ENCODE results near the gene IL33.

DNA sequence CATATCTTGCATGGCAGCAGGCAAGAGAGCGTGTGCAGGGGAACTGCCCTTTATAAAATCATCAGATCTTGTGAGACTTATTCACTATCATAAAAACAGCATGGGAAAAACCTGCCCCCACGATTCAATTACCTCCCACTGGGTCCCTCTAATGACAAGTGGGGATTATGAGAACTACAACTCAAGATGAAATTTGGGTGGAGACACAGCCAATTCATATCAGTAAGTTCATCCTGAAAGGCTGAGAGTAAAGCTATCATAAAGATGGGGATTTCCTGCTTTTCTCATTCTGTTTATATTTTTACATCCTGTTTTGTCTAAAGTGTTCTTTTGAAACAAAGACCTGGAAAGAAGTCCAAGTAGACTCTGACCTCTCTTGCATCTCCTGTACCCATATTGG is 28.9 kb upstream of the IL33 start:
- TF ChIP-seq POLR2A (IDR thresholded peaks at IDR 0.05; ENCODE audit: low read depth) (no peak), EP300 (IDR thresholded peaks at IDR 0.05) (no peak)
- TF ChIP-seq, protein P1, sequence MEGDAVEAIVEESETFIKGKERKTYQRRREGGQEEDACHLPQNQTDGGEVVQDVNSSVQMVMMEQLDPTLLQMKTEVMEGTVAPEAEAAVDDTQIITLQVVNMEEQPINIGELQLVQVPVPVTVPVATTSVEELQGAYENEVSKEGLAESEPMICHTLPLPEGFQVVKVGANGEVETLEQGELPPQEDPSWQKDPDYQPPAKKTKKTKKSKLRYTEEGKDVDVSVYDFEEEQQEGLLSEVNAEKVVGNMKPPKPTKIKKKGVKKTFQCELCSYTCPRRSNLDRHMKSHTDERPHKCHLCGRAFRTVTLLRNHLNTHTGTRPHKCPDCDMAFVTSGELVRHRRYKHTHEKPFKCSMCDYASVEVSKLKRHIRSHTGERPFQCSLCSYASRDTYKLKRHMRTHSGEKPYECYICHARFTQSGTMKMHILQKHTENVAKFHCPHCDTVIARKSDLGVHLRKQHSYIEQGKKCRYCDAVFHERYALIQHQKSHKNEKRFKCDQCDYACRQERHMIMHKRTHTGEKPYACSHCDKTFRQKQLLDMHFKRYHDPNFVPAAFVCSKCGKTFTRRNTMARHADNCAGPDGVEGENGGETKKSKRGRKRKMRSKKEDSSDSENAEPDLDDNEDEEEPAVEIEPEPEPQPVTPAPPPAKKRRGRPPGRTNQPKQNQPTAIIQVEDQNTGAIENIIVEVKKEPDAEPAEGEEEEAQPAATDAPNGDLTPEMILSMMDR (IDR thresholded peaks at IDR 0.05) = no peak

Data from esophagus muscularis mucosa (tissue), 4 donors.